Colon (tissue), 2 donors: ENCODE data around the gene SYNE2.

Experiments
- FAIRE-seq: peaks from 2 replicates; lab custom pipeline; 2012; peaks lifted over from hg19 to GRCh38; lab: Jason Lieb, UNC
- donor health status: control.
- donor health status: control.

SYNE2 gene

DNA sequence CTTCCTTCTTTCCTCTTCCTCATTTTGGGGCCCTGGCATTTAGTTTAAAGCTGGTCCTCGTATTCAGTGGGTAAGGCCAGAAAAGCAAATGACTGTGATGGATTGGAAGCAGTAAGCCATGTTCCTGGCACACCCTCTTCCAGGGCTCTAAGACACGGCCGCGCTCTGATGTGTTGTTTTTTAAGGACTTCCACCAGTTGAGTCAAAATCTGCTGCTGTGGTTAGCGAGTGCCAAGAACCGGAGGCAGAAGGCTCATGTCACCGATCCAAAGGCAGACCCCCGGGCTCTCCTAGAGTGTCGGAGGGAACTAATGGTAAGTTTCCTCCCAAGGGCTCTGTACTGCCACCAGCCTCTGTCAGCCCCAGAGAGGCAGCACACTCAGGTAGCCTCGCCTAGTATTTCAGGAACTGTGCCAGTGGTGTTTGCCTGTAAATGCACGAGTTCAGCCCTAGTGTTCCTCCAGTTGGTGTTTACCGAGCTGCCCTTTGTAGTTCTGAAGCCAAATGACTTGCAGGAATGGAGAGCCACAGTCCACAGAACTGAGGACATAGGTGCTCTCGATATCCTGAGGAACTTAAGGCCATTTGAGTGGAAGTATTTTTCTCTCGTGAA lies 368.7 kb downstream of the SYNE2 start:
- FAIRE-seq: no peak

DNA sequence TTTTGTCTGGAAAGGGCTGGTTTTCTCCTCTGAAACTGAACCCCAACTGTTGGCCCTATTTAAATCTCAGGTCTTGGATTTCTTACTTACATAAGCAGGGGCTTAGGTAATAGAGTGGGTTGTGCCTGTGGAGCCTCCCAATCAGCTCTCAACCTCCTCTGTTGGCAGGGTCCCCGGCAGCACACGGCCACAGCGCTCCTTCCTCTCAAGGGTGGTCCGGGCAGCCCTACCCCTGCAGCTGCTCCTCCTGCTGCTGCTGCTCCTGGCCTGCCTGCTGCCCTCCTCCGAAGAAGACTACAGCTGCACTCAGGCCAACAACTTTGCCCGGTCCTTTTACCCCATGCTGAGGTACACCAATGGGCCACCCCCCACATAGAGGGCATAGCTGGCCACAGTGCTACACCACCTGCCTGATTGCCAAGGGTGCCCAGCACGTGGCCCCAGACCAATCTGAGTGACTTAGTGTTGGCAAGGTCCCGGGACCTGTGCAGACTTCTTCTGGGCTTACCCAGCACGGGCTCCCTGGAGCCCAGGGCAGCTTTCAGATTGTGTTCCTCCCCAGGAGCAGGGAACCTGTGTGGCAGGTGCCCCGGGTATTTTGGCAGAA lies 372.4 kb downstream of the SYNE2 start:
- no peak for FAIRE-seq

DNA sequence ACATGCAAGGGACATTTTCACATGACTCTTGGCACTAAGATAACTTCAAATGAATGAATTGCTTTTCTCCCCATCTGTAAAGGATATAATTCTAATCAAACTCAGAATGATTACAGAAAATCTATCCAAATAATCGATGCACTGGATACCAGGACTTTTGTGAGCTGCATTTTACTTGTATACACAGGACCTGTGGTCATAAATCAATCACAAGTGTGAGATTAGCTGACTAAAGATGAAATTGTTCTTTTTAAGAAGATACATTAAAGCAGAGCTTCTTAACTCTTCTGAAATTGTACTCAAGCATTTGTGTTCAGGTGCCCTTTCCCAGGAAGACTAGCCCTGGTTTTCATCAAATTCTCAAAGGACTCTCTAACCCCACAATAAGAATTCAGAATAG lies 375.1 kb downstream of the SYNE2 start:
- FAIRE-seq: no peak

DNA sequence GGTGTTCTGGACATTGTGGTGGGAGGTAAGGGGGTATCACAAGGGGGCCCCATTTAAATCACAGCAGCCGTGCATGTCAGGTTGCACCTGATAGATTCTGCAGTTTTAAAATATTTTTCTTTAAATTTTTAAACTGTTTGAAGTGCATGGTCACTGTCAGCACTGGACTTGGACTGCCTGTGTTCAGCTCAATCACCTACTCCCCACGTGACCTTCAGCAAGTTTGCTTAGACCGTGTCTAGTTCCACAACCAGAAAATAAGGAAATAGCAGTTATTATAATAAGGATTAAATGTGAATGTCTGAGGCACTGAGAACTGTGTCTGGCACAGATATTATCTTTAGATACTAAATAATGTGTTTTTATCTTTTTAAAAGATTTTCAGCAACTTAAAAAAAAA lies 376.7 kb downstream of the SYNE2 start:
- no peak for FAIRE-seq

DNA sequence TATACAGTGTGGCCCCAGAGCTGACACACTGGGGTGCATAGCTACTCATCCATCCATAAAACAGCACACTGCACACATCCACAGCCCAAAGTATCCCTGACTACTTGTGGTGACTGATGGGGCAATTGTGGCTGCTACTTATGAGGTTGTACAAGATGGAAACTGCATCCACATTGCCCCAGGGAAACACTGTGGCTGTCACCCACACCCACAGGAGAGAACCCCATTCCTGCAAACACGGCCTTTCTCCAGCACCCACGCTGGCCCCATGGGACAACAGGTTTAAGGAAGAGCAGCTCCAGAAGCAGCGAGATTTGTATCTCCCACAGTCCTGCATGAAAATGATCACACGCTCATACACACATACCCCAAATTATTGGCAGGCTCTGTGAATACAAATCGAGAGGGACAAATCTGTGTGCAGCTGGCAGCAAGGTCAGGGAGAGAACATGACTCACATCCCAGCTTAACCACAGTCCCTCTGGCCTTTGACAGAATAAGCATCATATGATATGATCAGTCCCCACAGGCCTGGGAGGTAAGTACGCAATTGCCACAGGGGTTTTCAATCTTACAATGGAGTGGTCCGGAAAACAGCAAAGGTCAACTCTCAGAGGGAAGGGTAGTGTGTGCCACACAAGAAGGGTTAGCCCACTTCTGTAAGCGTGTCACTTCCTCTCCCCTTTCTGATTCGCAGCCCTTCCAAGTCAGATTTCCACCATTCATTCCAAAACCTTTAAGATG lies 379.5 kb downstream of the SYNE2 start:
- FAIRE-seq: no peak

DNA sequence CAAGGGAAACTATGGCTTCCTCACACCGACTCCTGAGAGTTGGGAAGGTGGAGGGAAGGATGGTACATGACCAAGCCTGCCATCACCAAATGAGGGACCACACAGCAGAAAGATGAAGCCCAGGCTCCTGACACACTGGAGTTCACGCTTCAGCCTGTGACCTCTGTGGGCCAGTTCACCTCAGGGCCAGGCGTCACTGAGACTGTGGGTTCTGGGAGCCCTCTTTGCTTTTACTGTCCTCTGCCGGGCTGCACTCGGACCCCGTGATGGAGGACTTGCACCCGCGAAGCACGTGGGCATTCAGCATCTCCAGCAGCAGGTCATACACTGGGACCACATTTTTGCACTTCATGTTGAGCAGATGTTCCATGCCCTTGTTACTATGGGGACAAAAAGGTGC lies 380.1 kb downstream of the SYNE2 start:
- no peak for FAIRE-seq

DNA sequence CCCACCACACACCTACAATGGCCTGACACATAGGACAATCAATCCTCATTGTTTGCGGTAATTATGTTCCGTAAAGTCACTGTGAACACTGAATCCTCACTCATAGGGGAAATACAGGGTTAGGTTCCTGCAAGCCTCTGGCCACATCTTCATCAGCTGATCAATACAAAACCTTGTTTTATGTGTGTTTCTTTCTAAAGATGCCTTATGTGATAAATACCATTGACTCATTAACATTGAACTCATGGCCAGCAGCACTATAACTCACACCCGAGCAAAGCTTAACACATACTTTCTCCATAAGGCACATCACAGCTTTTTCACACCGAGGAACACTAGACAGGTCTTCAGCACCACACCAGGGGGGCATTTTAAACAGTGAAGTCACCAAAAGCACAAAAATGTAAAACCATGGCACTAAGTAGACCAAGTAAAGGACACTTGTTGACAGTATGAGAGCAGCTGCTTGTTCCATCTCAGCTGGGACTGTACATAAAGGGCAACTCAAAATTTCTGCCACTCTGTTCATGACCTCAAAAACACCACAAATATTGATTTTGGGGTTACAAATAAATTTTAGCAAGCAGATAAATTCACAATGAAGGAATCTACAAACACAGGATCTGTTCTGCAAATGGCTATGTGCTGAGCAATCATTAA lies 380.9 kb downstream of the SYNE2 start:
- no peak for FAIRE-seq

DNA sequence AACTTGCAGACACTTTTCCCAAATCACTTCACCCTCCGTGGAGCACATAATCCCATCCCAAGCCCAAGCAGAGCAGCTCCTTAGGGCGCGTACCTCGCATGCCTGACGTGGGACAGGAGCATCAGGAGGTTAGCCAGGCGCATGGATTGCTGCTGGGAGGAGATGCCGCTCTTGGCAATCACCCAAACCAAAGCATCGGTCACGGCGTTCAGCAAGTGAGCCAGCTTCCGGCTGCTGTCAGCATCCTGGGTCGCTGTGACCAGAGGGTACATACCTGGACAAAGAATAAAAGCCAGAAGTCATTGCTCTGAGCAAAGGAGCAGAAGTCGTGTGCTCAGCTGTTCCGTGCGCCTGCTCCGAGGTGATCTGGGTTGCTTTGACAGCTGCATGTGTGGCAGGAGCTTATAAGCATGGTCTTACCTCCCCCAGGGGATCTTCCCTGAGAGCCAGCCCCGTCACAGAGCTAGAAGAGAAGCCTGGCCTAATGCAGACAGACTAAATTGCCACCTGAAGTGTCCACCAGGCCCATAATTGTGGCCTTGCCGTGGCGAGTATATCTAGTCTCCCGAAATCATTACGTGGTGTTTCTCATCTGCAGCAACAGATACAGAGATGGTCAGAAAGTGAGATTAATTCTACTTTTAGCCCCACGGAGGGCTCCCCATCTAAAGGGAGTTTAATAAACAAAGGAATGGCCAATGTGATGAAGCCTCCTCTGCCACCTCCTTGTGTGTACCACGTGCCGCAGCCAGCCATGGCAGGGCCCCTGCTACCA lies 382.3 kb downstream of the SYNE2 start:
- no peak for FAIRE-seq

DNA sequence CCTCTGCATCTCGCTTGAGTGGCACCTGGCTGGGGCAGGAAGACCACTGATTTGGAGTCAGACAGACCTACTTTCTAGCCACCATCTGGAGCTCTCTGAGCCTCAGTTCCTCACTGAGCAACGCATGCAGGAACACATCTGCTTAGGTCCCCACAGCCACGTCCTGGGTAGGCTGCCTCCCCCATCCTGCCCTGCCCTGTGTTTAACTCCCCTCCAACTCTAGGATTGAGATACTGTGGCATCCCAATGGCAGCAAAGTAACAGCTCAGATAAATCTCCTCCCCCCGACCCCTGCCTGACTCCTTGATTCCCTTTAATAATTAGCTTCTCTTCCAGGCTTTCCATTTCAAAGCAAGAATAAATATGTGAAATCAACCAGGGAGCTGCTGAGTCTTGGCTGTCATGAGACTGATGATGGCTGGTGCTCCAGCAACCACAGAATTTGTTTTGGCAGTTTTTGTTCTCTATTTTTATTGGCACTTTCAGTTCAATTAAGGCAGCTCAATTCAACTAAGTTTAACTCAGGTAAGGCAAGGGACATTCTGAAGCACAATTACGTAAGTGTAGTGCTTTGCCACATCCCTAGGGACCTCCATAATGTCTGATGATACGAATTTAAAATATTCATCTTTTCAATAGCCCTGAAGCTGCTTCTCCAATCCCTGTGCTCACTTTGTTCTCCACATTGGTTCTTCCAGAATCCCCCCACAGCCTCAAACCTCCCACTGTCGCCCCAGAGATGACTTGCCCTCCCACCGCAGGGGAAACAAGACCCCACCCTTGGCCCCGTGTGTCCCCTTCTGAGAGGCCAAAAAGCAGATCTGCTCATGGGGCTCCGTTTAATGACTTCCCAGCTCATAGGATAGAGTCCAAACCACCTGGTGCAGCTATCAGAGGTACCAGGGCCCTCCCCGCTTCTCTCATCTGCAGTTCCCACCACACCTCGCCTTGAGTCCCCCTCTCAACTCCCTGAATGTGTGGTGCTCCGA lies 383.1 kb downstream of the SYNE2 start:
- no peak for FAIRE-seq

DNA sequence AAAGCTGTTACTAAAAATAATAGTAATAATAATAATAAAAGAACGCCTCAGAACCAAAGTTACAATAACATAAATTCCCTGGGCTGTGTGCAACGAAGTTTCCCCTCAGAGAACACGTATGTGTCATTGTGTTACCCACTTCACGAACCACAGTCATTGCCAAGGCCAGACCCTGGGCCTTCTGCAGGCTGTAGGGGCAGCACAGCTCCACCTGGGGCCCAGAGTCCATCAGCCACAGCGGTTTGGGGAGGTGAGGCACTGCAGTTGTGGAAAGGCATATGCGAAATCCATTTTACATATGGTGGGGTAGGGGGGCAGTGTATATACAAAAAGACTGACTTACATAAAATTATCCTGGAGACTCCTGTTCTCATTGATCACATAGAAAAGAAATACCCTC lies 385.2 kb downstream of the SYNE2 start:
- no peak for FAIRE-seq

DNA sequence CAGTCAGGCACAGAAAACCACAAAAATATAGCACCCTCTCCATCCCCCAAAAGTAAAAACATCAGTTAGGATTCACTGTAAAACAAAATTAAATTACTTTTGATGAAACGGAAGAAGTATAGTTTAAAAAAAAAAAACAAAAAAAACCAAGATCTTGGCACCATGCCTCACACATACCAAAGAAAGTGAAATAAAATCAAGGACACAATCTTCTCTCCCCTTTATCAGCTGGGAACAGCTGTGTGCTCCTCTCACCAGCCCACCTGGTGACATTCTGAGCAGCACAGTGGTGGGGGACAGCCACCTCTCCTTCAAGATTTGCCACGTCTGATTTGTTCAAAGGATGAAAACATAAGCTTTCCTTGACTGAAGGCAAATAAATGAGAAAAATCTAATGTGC lies 385.8 kb downstream of the SYNE2 start:
- no peak for FAIRE-seq

DNA sequence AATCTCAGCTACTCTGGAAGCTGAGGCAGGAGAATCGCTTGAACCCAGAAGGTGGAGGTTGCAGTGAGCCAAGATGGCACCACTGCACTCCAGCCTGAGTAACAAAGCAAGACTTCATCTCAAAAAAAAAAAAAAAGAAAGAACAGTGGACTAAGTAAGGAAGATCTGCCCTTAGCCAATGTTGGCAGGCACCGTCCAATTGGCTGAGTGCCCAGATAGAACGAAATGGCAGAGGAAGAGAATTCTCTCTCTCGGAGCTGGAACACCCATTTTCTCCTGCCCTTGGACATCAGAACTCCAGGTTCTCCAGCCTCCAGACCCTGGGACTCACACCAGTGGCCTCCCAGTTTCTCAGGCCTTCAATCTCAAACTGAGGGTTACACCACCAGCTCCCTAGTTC lies 391.5 kb downstream of the SYNE2 start:
- no peak for FAIRE-seq

DNA sequence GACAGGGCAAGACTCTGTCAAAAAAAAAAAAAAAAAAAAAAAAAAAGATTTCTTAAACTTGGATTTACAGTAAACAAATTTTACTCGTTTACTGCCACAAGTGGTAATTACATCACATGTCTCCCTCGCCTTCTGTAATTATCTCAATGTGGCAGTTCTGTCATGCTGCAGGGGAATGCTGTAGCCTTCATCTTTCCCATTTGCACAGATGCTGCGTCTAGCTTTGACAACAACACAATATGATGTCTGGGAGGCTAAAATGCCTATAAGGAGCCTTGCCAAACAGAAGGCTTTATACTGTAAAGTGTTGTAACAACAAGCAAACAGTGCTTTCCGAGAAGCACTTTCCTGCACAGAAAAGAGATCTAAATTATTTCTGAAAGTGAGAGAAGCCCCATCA lies 392.7 kb downstream of the SYNE2 start:
- no peak for FAIRE-seq

DNA sequence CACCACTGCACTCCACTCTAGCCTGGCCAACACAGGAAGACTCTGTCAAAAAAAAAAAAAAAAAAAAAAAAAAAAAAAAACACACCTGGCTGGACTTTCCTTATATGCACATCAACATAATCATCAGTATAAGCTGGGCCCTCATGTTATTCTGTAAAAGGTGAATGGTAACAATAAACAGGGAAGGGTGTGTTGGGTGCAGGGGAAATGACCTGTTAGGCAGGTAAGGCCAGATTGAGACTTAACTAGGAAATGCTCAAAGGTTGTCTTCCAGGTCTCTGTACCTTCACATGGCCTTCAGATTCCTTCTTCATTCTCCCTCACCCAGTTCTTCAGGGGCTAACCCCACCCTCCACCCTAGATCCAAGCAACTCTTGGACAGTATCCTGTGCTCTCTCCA lies 393.9 kb downstream of the SYNE2 start:
- FAIRE-seq: no peak

DNA sequence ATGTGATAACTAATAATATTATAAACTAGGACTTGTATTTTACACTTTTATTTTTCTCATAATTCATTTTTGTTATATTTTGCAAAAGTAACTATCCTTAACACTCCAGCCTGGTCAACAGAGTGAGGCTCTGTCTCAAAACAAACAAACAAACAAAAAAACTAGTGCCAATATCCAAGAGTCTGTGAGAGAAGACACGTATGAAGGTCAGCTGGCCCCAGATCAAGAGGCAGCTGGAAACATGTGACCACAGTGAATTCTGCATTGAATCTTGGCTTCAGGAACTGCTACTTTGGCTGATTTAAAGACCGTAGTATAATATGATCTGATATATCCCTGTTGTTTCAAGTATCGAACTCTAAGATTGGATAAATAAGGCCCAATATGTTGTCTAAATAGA lies 394.4 kb downstream of the SYNE2 start:
- no peak for FAIRE-seq

DNA sequence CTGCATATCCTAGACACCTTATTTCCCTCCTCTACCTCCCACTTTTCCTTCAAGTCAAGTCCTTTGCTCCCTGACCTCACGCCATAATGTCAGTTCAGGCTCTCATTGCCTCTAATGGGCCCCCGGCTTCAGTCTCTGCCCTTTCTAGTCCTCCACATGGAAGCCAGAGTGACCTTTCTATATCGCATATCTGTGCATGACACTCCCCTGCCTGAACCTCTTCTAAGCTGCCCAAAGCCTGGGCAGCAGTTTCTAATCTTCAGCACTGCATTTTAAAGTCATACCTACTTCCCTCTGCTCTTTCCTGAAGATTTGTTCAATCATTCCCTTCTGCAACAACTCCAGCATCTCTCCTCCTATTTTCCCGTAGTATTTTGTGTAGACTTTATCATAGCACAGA lies 395.9 kb downstream of the SYNE2 start:
- FAIRE-seq: no peak

DNA sequence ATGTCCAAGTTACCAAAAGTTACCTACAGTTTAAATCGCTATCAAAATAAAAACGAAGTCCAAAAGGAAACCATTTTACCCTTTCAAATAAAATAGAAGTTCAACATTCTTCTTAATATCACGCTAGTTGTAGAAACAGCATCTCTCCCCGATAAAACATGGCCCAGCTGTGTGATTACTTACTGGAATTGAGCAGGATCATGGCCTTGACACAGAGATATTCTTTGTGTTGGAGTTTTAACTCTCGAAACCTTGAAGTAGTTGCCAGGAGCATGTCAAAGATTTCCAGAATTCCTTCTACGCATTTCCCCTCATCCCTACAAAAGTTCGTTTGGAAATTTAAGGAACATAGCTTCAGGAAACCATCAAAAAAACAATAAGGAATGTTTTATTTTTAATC lies 396.6 kb downstream of the SYNE2 start:
- FAIRE-seq: no peak

DNA sequence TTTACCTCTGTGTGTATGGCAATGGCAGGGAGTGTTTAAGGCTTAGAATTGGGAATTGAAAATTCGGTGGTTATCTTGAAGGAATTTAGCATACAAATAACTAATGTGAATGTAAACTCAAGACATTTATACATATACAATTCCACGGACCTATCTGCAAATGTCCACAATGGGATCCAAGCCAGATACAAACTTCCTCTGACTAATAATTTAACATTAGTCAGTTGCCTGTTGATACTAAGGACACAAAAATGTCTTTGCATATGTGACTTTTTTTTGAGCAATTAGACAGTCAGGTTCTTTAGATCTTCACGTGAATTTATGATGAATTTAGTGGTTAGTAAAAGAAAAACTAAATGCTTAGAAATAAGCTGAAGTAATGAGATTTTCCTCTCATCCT lies 400.9 kb downstream of the SYNE2 start:
- no peak for FAIRE-seq

DNA sequence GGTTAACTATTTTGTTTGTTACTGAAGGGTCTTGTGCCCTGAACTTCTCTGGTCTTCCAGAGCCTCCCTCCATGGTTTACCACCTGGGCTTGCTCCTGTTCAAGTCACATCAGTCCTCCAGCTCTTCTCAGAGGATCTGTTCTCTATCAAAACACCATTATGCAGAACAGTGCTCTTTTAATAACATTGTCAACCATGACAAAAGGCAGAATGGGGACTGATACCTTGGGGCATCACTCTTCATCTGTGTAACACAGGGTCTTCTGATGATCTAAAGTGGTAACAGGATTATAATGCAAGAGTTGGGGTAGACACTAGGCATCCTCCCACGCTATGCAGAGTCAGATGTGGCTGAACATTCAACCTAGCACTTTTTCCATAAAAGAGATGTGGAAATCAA lies 403.0 kb downstream of the SYNE2 start:
- FAIRE-seq: no peak

DNA sequence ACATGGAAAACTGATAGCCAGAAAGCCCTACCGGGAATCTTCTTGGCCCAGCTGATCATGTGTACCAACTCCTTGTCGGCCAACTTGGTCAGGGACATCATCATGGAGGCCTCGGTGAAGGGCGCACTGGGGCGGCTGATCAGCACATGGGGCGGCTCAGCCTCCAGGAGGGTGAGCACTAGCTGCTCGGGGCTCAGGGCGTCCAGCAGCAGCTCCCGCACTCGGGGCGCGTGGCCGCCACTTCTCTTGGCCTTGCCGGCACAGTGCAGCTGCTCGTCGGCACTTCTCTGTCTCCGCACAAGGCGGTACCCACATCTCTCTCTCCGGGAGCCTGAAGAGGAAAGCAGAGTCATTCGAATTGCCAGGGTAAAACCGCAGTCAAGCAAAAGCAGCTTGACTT lies 407.6 kb downstream of the SYNE2 start:
- no peak for FAIRE-seq

DNA sequence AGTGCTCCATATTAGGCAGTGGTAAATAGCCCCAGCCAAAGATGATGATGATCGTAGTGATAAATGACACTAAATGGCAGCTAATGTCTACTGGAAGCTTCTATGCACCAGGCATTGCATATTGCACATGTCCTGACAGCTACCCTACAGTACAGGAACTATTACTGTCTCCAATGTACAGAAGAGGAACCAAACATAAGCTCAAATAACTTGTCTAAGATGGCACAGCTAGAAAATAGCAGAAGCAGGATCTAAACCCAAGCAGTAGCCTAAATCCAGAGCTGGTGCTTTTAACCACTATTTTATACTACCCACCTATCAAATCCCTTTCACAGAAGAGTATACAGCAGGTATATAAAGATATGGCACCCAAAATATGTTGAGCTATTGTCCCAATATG lies 412.4 kb downstream of the SYNE2 start:
- FAIRE-seq: no peak
